ENCODE results near the gene PRDX5. TPM values are rescaled to one million over a fixed set of nuclear protein-coding genes. Genes with fewer than 3 reads are reported as not detected.
"Not testable (repeated sequence)": the region's sequence is repeated elsewhere in the genome, so short reads cannot be mapped to it uniquely, and the experiment has no call there.

Gene PRDX5
- total and polyA plus RNA-seq, 2 donors, result 222 to 286 TPM

DNA sequence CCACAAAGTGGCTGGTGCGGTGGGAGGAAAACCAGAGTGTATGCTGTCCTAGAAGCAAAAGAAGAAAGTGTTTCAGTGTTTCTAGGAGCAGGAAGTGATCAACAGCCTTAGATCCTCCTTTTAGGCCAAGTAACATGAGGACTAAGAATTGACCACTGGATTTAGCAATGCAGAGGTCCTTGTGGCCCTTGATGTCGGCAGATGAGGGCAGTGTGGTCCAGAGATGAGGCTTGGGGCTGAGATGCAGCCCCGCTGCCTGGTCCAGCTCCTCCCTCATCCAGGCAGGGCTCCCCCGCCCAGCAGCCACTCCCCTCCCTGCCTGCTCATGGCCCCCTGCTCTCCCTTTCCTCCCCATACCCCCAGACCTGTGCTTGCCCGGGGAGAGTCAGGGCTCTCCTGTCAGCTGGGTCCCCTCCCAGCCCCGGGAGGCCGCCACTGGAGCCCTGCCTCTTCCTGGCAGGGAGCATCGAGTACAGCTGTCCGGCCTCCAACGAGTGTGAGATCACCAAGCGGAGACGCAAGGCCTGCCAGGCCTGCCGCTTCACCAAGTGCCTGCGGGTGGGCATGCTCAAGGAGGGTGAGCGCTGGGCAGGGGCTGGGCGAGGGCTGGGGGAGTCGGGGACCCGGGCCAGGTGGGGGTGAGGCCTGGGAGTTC lies 4.3 kb upstream of the PRDX5 start:
- DNase-seq (ENCODE audit: low read depth in 6 of 9, low spot score in 9 of 9), result no peak
- no peak overlapping the region for H3K4me3 ChIP-seq (ENCODE audit: low read length in 2 of 2)
- peaks cover 35 to 36% of the 10 kb centered on the region in 2 donors for H3K36me3 ChIP-seq (ENCODE audit: control insufficient read depth in 2 of 2, insufficient read depth in 2 of 2, low read length in 1 of 2)
- 95% methylated on average over 18 of the region's 18 CpGs for WGBS
- H3K27ac ChIP-seq (ENCODE audit: low read depth in 1 of 2, low read length in 1 of 2), result no peak overlapping the region
- peaks cover 1 to 4% of the 10 kb centered on the region in 2 donors for H3K9me3 ChIP-seq (ENCODE audit: control insufficient read depth in 2 of 2, insufficient read depth in 1 of 2, low read length in 1 of 2)
- no peaks in the 10 kb centered on the region for H3K27me3 ChIP-seq (ENCODE audit: control insufficient read depth in 2 of 2, insufficient read depth in 1 of 2, low read length in 1 of 2)
- peaks cover 4 to 23% of the 10 kb centered on the region in 2 donors for H3K4me1 ChIP-seq (ENCODE audit: control insufficient read depth in 2 of 2, insufficient read depth in 2 of 2, low read length in 2 of 2)

DNA sequence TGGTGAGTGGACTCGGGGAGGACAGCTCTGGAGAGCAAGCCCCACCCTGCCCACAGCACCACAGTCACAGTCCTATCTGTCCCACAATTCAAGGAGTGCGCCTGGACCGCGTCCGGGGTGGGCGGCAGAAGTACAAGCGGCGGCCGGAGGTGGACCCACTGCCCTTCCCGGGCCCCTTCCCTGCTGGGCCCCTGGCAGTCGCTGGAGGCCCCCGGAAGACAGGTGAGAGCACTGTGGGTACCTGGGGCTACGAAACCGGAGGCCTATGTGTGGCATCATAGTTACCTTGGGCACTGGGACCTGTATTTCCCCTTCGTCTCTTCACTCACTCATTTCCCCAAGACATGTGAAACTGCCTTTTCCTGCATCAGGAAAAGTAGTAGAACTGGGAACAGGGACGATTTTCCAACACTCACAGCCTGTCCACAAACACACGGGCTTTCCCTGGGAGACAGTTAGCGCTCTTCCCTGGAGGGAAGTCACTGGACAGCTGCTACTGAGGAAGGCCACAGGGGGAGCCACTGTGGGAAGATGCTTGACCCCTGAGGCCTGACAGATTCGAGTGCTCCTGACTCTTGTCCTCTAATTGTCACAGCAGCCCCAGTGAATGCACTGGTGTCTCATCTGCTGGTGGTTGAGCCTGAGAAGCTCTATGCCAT lies 3.6 kb upstream of the PRDX5 start:
- Histone ChIP-seq H3K9me3 (ENCODE audit: control insufficient read depth in 2 of 2, insufficient read depth in 1 of 2, low read length in 1 of 2) (peaks cover 1 to 4% of the 10 kb centered on the region in 2 donors), H3K4me3 (ENCODE audit: low read length in 2 of 2) (no peak overlapping the region), H3K4me1 (ENCODE audit: control insufficient read depth in 2 of 2, insufficient read depth in 2 of 2, low read length in 2 of 2) (peaks cover 9 to 29% of the 10 kb centered on the region in 2 donors), H3K27me3 (ENCODE audit: control insufficient read depth in 2 of 2, insufficient read depth in 1 of 2, low read length in 1 of 2) (no peaks in the 10 kb centered on the region), H3K27ac (ENCODE audit: low read depth in 1 of 2, low read length in 1 of 2) (no peak overlapping the region), H3K36me3 (ENCODE audit: control insufficient read depth in 2 of 2, insufficient read depth in 2 of 2, low read length in 1 of 2) (peaks cover 32 to 36% of the 10 kb centered on the region in 2 donors)
- 97% methylated on average over 19 of the region's 19 CpGs for WGBS
- no peak for DNase-seq (ENCODE audit: low read depth in 6 of 9, low spot score in 9 of 9)

- peaks cover 11 to 33% of the 10 kb centered on the region in 2 donors for H3K4me1 ChIP-seq (ENCODE audit: control insufficient read depth in 2 of 2, insufficient read depth in 2 of 2, low read length in 2 of 2)
- DNase-seq (ENCODE audit: low read depth in 6 of 9, low spot score in 9 of 9), result no peak
- 97% methylated on average over 24 of the region's 24 CpGs for WGBS
- no peak overlapping the region for H3K4me3 ChIP-seq (ENCODE audit: low read length in 2 of 2)
- no peaks in the 10 kb centered on the region for H3K27me3 ChIP-seq (ENCODE audit: control insufficient read depth in 2 of 2, insufficient read depth in 1 of 2, low read length in 1 of 2)
- no peak overlapping the region for H3K27ac ChIP-seq (ENCODE audit: low read depth in 1 of 2, low read length in 1 of 2)
- H3K36me3 ChIP-seq (ENCODE audit: control insufficient read depth in 2 of 2, insufficient read depth in 2 of 2, low read length in 1 of 2), result peaks cover 29 to 36% of the 10 kb centered on the region in 2 donors
- H3K9me3 ChIP-seq (ENCODE audit: control insufficient read depth in 2 of 2, insufficient read depth in 1 of 2, low read length in 1 of 2), result peaks cover 1 to 4% of the 10 kb centered on the region in 2 donors
Measured at GRCh38 chr11:64314805-64315561, 2.9 kb upstream of the PRDX5 start.

DNA sequence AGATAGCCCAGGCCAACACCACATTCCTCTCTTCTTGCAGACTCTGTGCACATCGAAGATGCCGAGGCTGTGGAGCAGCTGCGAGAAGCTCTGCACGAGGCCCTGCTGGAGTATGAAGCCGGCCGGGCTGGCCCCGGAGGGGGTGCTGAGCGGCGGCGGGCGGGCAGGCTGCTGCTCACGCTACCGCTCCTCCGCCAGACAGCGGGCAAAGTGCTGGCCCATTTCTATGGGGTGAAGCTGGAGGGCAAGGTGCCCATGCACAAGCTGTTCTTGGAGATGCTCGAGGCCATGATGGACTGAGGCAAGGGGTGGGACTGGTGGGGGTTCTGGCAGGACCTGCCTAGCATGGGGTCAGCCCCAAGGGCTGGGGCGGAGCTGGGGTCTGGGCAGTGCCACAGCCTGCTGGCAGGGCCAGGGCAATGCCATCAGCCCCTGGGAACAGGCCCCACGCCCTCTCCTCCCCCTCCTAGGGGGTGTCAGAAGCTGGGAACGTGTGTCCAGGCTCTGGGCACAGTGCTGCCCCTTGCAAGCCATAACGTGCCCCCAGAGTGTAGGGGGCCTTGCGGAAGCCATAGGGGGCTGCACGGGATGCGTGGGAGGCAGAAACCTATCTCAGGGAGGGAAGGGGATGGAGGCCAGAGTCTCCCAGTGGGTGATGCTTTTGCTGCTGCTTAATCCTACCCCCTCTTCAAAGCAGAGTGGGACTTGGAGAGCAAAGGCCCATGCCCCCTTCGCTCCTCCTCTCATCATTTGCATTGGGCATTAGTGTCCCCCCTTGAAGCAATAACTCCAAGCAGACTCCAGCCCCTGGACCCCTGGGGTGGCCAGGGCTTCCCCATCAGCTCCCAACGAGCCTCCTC lies 2.0 kb upstream of the PRDX5 start:
- not testable (repeated sequence) for H3K4me3 ChIP-seq (ENCODE audit: low read length in 2 of 2)
- peak overlapping the region in 1 of 2 donors; percentile 11 for H3K27ac ChIP-seq (ENCODE audit: low read depth in 1 of 2, low read length in 1 of 2)
- WGBS, result 95% methylated on average over 25 of the region's 25 CpGs

GRCh38 chr11:64316672-64317324 lies 1.1 kb upstream of the PRDX5 start:
- Histone ChIP-seq H3K27ac (ENCODE audit: low read depth in 1 of 2, low read length in 1 of 2) (peak overlapping the region; percentile 96 to 99), H3K9me3 (ENCODE audit: control insufficient read depth in 2 of 2, insufficient read depth in 1 of 2, low read length in 1 of 2) (peaks cover 1 to 4% of the 10 kb centered on the region in 2 donors), H3K4me3 (ENCODE audit: low read length in 2 of 2) (peak overlapping the region; percentile 71 to 96), H3K4me1 (ENCODE audit: control insufficient read depth in 2 of 2, insufficient read depth in 2 of 2, low read length in 2 of 2) (peaks cover 11 to 33% of the 10 kb centered on the region in 2 donors), H3K27me3 (ENCODE audit: control insufficient read depth in 2 of 2, insufficient read depth in 1 of 2, low read length in 1 of 2) (no peaks in the 10 kb centered on the region), H3K36me3 (ENCODE audit: control insufficient read depth in 2 of 2, insufficient read depth in 2 of 2, low read length in 1 of 2) (peaks cover 44% of the 10 kb centered on the region in 2 donors)
- DNase-seq (ENCODE audit: low read depth in 6 of 9, low spot score in 9 of 9), result peak in 1 of 9 donors; percentile 53
- WGBS, result 12% methylated on average over 32 of the region's 32 CpGs

More for the DNA sequence above, 2.0 kb upstream of the PRDX5 start:
- H3K27me3 ChIP-seq (ENCODE audit: control insufficient read depth in 2 of 2, insufficient read depth in 1 of 2, low read length in 1 of 2); H3K9me3 ChIP-seq (ENCODE audit: control insufficient read depth in 2 of 2, insufficient read depth in 1 of 2, low read length in 1 of 2); DNase-seq (ENCODE audit: low read depth in 6 of 9, low spot score in 9 of 9): not testable (repeated sequence)
- Histone ChIP-seq H3K36me3 (ENCODE audit: control insufficient read depth in 2 of 2, insufficient read depth in 2 of 2, low read length in 1 of 2) (peaks cover 37 to 39% of the 10 kb centered on the region in 2 donors), H3K4me1 (ENCODE audit: control insufficient read depth in 2 of 2, insufficient read depth in 2 of 2, low read length in 2 of 2) (peaks cover 11 to 33% of the 10 kb centered on the region in 2 donors)

GRCh38 chr11:64317325-64317960 lies 478 bp upstream of the PRDX5 start, which contains the start of gene TRMT112:
TSS of gene TRMT112 (minus strand) at chr11:64317559. CDS start at chr11:64317526, 33 bp downstream.
- H3K36me3 ChIP-seq (ENCODE audit: control insufficient read depth in 2 of 2, insufficient read depth in 2 of 2, low read length in 1 of 2), result peaks cover 43 to 45% of the 10 kb centered on the region in 2 donors
- peak within 1 kb of the TSS; percentile 96 to 99 for H3K27ac ChIP-seq (ENCODE audit: low read depth in 1 of 2, low read length in 1 of 2)
- peaks cover 1 to 4% of the 10 kb centered on the region in 2 donors for H3K9me3 ChIP-seq (ENCODE audit: control insufficient read depth in 2 of 2, insufficient read depth in 1 of 2, low read length in 1 of 2)
- DNase-seq (ENCODE audit: low read depth in 6 of 9, low spot score in 9 of 9), result peak; percentile 91 to 99 (median 98)
- peak within 1 kb of the TSS; percentile 71 to 96 for H3K4me3 ChIP-seq (ENCODE audit: low read length in 2 of 2)
- WGBS, result under 1% methylated on average over 43 of the region's 43 CpGs
- no peaks in the 10 kb centered on the region for H3K27me3 ChIP-seq (ENCODE audit: control insufficient read depth in 2 of 2, insufficient read depth in 1 of 2, low read length in 1 of 2)
- peaks cover 11 to 38% of the 10 kb centered on the region in 2 donors for H3K4me1 ChIP-seq (ENCODE audit: control insufficient read depth in 2 of 2, insufficient read depth in 2 of 2, low read length in 2 of 2)

DNA sequence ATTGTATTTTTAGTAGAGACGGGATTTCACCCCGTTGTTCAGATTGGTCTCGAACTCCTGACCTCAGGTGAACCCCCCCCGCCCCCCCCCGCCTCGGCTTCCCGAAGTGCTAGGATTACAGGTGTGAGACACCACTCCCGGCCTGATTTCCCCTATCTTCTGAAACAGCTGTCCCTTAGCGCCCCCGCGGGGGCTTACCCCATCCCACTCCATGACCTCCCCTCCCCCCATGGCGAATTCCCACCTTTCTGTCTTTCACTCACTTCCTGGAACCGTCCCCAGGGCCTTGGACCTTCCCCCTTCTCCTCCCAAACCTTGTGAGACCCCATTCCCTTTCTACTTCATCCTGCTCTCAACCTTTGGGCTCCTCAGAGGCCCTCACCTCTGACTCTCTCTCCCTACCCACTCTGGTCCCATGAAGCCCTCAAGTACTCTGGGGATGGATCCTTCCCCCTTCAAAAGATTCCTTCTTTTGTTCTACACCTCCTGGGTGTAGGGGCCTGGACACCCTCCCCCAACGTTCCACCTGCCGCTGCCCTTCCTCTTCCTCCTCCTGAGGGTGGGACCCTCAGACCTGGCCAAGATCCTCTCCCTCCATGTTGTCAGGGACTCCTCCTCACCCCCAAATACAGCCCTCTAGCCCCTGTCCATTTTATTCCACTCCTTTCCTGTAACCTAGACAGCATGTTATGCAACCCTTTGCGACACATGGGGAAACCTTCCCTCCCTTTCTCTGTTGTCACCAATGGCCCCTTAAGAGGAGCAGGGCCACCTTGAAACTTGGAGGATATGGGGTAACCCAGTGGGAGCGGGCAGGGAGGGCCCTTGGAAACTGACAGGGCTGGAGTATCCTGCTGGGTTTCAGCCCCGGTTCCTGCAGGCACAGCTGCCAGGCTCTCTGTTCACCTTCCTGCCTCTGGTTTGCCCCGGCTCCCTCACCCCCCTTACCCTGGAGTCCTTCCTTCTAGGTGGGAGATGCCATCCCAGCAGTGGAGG lies 1.1 kb downstream of the PRDX5 start:
- Histone ChIP-seq H3K4me3 (ENCODE audit: low read length in 2 of 2) (peak overlapping the region; percentile 71 to 96), H3K9me3 (ENCODE audit: control insufficient read depth in 2 of 2, insufficient read depth in 1 of 2, low read length in 1 of 2) (peaks cover 1 to 4% of the 10 kb centered on the region in 2 donors), H3K27ac (ENCODE audit: low read depth in 1 of 2, low read length in 1 of 2) (peak overlapping the region; percentile 53 to 81), H3K36me3 (ENCODE audit: control insufficient read depth in 2 of 2, insufficient read depth in 2 of 2, low read length in 1 of 2) (peaks cover 29 to 42% of the 10 kb centered on the region in 2 donors), H3K27me3 (ENCODE audit: control insufficient read depth in 2 of 2, insufficient read depth in 1 of 2, low read length in 1 of 2) (no peaks in the 10 kb centered on the region), H3K4me1 (ENCODE audit: control insufficient read depth in 2 of 2, insufficient read depth in 2 of 2, low read length in 2 of 2) (peaks cover 23 to 49% of the 10 kb centered on the region in 2 donors)
- WGBS, result 30% methylated on average over 19 of the region's 19 CpGs
- DNase-seq (ENCODE audit: low read depth in 6 of 9, low spot score in 9 of 9), result no peak

All from thymus (tissue), 11 donors.